SH-SY5Y (cell line): ENCODE measurements around the gene PRR35.

Source experiments
- GATA2 ChIP-seq: IDR thresholded peaks from 2 replicates; pipeline ENCODE4 v1.6.1; 2011; ENCODE audit warnings: mild to moderate bottlenecking, low read depth, low read length
- GATA3 ChIP-seq: IDR thresholded peaks from 2 replicates; pipeline ENCODE4 v1.6.1; 2011; ENCODE audit warnings: low read depth, mild to moderate bottlenecking, low read length, moderate library complexity

The PRR35 gene

GRCh38 chr16:593406-593805 lies 33.2 kb downstream of the PRR35 start:
- TF ChIP-seq GATA3 (no peak), GATA2 (no peak)

GRCh38 chr16:593807-594206 lies 33.6 kb downstream of the PRR35 start:
- TF ChIP-seq GATA2 (no peak), GATA3 (no peak)

- TF ChIP-seq GATA3 (no peak), GATA2 (no peak)
Observed at GRCh38 chr16:595094-595528, 34.9 kb downstream of the PRR35 start.

GRCh38 chr16:595942-596735 lies 35.9 kb downstream of the PRR35 start:
- no peak for TF ChIP-seq GATA2
- TF ChIP-seq GATA3: no peak

- TF ChIP-seq GATA2: no peak
- no peak for TF ChIP-seq GATA3
Observed at GRCh38 chr16:596736-597060, 36.5 kb downstream of the PRR35 start.

- TF ChIP-seq GATA3 (no peak), GATA2 (no peak)
Observed at GRCh38 chr16:598823-599739, 38.9 kb downstream of the PRR35 start.

- TF ChIP-seq GATA3 (no peak), GATA2 (no peak)
Observed at GRCh38 chr16:600781-601180, 40.6 kb downstream of the PRR35 start.

- TF ChIP-seq GATA3 (no peak), GATA2 (no peak)
Observed at GRCh38 chr16:603933-604332, 43.7 kb downstream of the PRR35 start.

- TF ChIP-seq GATA2 (no peak), GATA3 (no peak)
Observed at GRCh38 chr16:606656-607307, 46.6 kb downstream of the PRR35 start.

- no peak for TF ChIP-seq GATA3
- TF ChIP-seq GATA2: no peak
Observed at GRCh38 chr16:608019-608418, 47.8 kb downstream of the PRR35 start.

- TF ChIP-seq GATA3 (no peak), GATA2 (no peak)
Observed at GRCh38 chr16:609316-609715, 49.1 kb downstream of the PRR35 start.

- TF ChIP-seq GATA3 (no peak), GATA2 (no peak)
Observed at GRCh38 chr16:609984-610383, 49.8 kb downstream of the PRR35 start.

- TF ChIP-seq GATA2: no peak
- no peak for TF ChIP-seq GATA3
Observed at GRCh38 chr16:610513-611381, 50.6 kb downstream of the PRR35 start.
